ENCODE results near the gene FAM228B. TPM values are rescaled to one million over a fixed set of nuclear protein-coding genes. Genes with fewer than 3 reads are reported as not detected.

FAM228B gene
- total and polyA plus RNA-seq, 2 donors (not counting 1 experiment from before 2014, with no cell fraction given), result 9.8 to 47.2 TPM

- no peaks in the 10 kb centered on the region for H3K27me3 ChIP-seq (replicated peaks in 1 of 4; ENCODE audit: control extremely low read depth in 1 of 4, control insufficient read depth in 3 of 4, insufficient read depth in 4 of 4, low read length in 3 of 4)
- H3K4me3 Mint-ChIP-seq, result no peak overlapping the region
- WGBS (ENCODE audit: insufficient coverage), result 96% methylated on average over 12 of the region's 12 CpGs
- no peak overlapping the region for H3K4me2 ChIP-seq (replicated peaks; ENCODE audit: low read depth, low read length, poor library complexity, severe bottlenecking)
- peaks cover 2 to 32% of the 10 kb centered on the region in 2 experiments for H3K36me3 ChIP-seq (replicated peaks in 1 of 2; ENCODE audit: control extremely low read depth in 1 of 2, control insufficient read depth in 1 of 2, extremely low read depth in 1 of 2, insufficient read depth in 2 of 2, low read length in 1 of 2)
- ATAC-seq (ENCODE audit: low read depth) (no peak), DNase-seq (no peak)
- H3K4me3 ChIP-seq (ENCODE audit: control extremely low read depth in 1 of 5, extremely low read depth in 1 of 5, insufficient read depth in 1 of 5, low read depth in 2 of 5, low read length in 4 of 5), result no peak overlapping the region
- no peak overlapping the region for H3K27ac ChIP-seq (ENCODE audit: low read length in 2 of 2)
- ChIA-PET POLR2A (no interaction called here), CTCF (no interaction called here)
- H4K20me1 ChIP-seq (ENCODE audit: control insufficient read depth, insufficient read depth, low read length, poor library complexity, severe bottlenecking), result no peaks in the 10 kb centered on the region
- no peaks in the 10 kb centered on the region for H3K4me1 Mint-ChIP-seq
- H3K79me2 ChIP-seq (ENCODE audit: control insufficient read depth, insufficient read depth, low read length), result no peaks in the 10 kb centered on the region
- H3K9me3 Mint-ChIP-seq (ENCODE audit: insufficient read depth), result peaks cover 3% of the 10 kb centered on the region
- intact Hi-C loops (cut with micrococcal nuclease), result no loop called here
- no peak overlapping the region for H3K27ac Mint-ChIP-seq
- no peak overlapping the region for H3K9ac ChIP-seq (ENCODE audit: low read length)
- H3K9me3 ChIP-seq (ENCODE audit: control extremely low read depth in 1 of 3, control insufficient read depth in 2 of 3, insufficient read depth in 1 of 3, low read length in 2 of 3), result peaks cover 0 to 6% (median 0%) of the 10 kb centered on the region in 3 donors
- H3K27me3 Mint-ChIP-seq, result no peaks in the 10 kb centered on the region
- H3K4me1 ChIP-seq (ENCODE audit: control insufficient read depth in 2 of 2, insufficient read depth in 2 of 2, low read length in 2 of 2), result no peaks in the 10 kb centered on the region
- no peak for TF ChIP-seq EZH2 (IDR thresholded peaks at IDR 0.05; ENCODE audit: borderline replicate concordance, insufficient read depth, low read depth, low read length, poor library complexity, severe bottlenecking)
- TF ChIP-seq CTCF (IDR thresholded peaks at IDR 0.05), result no peak
- no peak overlapping the region for H2AFZ ChIP-seq (ENCODE audit: insufficient read depth, low read depth, low read length, poor library complexity, severe bottlenecking)
Observed at GRCh38 chr2:24199968-24200590, 76.8 kb downstream of the FAM228B start.

GRCh38 chr2:24200799-24201198 is 77.5 kb downstream of the FAM228B start:
- no peak overlapping the region for H2AFZ ChIP-seq (ENCODE audit: insufficient read depth, low read depth, low read length, poor library complexity, severe bottlenecking)
- ChIA-PET CTCF (interaction anchor here (0.5 kb wide), 1 partner anchor 310 kb away, joined by 5 read pairs; no protein-coding TSS in a partner anchor), POLR2A (no interaction called here)
- TF ChIP-seq CTCF (IDR thresholded peaks at IDR 0.05) (no peak), EZH2 (IDR thresholded peaks at IDR 0.05; ENCODE audit: borderline replicate concordance, insufficient read depth, low read depth, low read length, poor library complexity, severe bottlenecking) (no peak)
- no peak overlapping the region for H3K4me3 ChIP-seq (ENCODE audit: control extremely low read depth in 1 of 5, extremely low read depth in 1 of 5, insufficient read depth in 1 of 5, low read depth in 2 of 5, low read length in 4 of 5)
- H3K79me2 ChIP-seq (ENCODE audit: control insufficient read depth, insufficient read depth, low read length), result no peaks in the 10 kb centered on the region
- Mint-ChIP-seq H3K4me3 (no peak overlapping the region), H3K27ac (no peak overlapping the region), H3K27me3 (no peaks in the 10 kb centered on the region), H3K4me1 (no peaks in the 10 kb centered on the region), H3K9me3 (ENCODE audit: insufficient read depth) (peaks cover 3% of the 10 kb centered on the region)
- ATAC-seq (ENCODE audit: low read depth) (no peak), DNase-seq (no peak)
- no peaks in the 10 kb centered on the region for H4K20me1 ChIP-seq (ENCODE audit: control insufficient read depth, insufficient read depth, low read length, poor library complexity, severe bottlenecking)
- no peaks in the 10 kb centered on the region for H3K4me1 ChIP-seq (ENCODE audit: control insufficient read depth in 2 of 2, insufficient read depth in 2 of 2, low read length in 2 of 2)
- WGBS (ENCODE audit: insufficient coverage), result 100% methylated on average over 2 of the region's 3 CpGs
- no peak overlapping the region for H3K27ac ChIP-seq (ENCODE audit: low read length in 2 of 2)
- H3K9ac ChIP-seq (ENCODE audit: low read length), result no peak overlapping the region
- H3K9me3 ChIP-seq (ENCODE audit: control extremely low read depth in 1 of 3, control insufficient read depth in 2 of 3, insufficient read depth in 1 of 3, low read length in 2 of 3), result peaks cover 0 to 6% (median 0%) of the 10 kb centered on the region in 3 donors
- H3K4me2 ChIP-seq (replicated peaks; ENCODE audit: low read depth, low read length, poor library complexity, severe bottlenecking), result no peak overlapping the region
- no peaks in the 10 kb centered on the region for H3K27me3 ChIP-seq (replicated peaks in 1 of 4; ENCODE audit: control extremely low read depth in 1 of 4, control insufficient read depth in 3 of 4, insufficient read depth in 4 of 4, low read length in 3 of 4)
- intact Hi-C loops (cut with micrococcal nuclease), result no loop called here
- peaks cover 2 to 40% of the 10 kb centered on the region in 2 experiments for H3K36me3 ChIP-seq (replicated peaks in 1 of 2; ENCODE audit: control extremely low read depth in 1 of 2, control insufficient read depth in 1 of 2, extremely low read depth in 1 of 2, insufficient read depth in 2 of 2, low read length in 1 of 2)

All from B cell (primary cell).